HepG2 (cell line): Measurements from ENCODE around the gene RGP1.

Experiments used
- MZF1 ChIP-seq: sonication (generic); formaldehyde crosslinking; IDR thresholded peaks from 2 replicates; pipeline ENCODE4 v1.8.1; 2023; ENCODE audit warnings: mild to moderate bottlenecking, missing genetic modification reagents, borderline replicate concordance
- SRF ChIP-seq: IDR thresholded peaks from 2 replicates; pipeline ENCODE4 v1.6.1; 2011; ENCODE audit warnings: mild to moderate bottlenecking, low read depth, low read length, moderate library complexity
- ZNF138 ChIP-seq: sonication (generic); formaldehyde crosslinking; IDR thresholded peaks from 2 replicates; pipeline ENCODE4 v1.5.0; 2020; ENCODE audit warnings: mild to moderate bottlenecking, low read depth, missing genetic modification reagents
- ZNF331 ChIP-seq: sonication (generic); formaldehyde crosslinking; IDR thresholded peaks from 2 replicates; pipeline ENCODE4 v1.4.0; 2020; ENCODE audit warnings: missing genetic modification reagents
- ZNF569 ChIP-seq: sonication (generic); formaldehyde crosslinking; IDR thresholded peaks from 2 replicates; pipeline ENCODE4 v1.5.0; 2020; ENCODE audit warnings: mild to moderate bottlenecking, missing genetic modification reagents, moderate library complexity, borderline replicate concordance
- ZSCAN21 ChIP-seq: sonication (generic); formaldehyde crosslinking; IDR thresholded peaks from 2 replicates; pipeline ENCODE4 v1.8.0; 2022; ENCODE audit warnings: mild to moderate bottlenecking, missing genetic modification reagents, moderate library complexity, borderline replicate concordance
- TF ChIP-seq, protein P1 (sequence below): sonication (generic); formaldehyde crosslinking; IDR thresholded peaks from 2 replicates; pipeline ENCODE4 v1.5.0; 2020; ENCODE audit warnings: mild to moderate bottlenecking, missing genetic modification reagents

DNA sequence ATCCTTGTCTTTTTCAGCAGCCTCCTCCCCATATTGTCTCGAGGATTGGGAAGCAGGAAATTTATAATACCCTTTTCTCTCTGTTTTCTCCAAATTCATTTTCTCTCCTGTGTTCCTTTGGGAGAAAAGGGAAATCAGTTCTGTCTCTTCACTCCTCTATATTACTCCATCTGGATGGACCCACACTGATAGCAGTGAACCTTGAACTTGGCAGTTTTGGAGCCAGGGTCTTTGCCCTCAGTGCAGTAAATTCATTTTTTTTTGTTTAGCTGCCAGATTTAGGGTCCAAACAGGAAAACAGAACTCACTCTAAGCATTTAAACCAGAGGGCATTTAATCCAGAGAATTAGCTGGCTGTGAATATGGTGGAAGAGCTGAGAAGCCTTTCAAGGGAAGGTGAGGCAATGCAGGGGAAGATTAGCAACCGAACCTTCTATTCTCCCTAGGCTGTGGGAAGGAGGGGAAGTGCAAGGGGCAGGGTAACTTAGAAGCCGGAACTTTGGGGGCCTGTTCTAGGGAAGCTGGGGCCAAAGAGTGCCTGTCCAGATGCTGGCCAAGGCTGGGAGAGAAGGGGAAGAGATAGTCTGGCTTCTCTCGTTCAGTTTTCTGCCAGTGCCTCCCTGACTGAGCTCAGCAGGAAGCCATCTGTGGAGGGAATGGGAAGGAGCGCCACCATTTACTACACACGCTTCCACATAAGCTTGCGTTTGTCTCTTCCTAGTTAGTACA, 26.0 kb downstream of the RGP1 start:
- TF ChIP-seq ZNF138 (CRISPR knock-in tag) (no peak), SRF (no peak), MZF1 (CRISPR knock-in tag) (no peak), ZNF331 (CRISPR knock-in tag) (no peak), ZSCAN21 (no peak), ZNF569 (no peak)
- TF ChIP-seq, protein P1, sequence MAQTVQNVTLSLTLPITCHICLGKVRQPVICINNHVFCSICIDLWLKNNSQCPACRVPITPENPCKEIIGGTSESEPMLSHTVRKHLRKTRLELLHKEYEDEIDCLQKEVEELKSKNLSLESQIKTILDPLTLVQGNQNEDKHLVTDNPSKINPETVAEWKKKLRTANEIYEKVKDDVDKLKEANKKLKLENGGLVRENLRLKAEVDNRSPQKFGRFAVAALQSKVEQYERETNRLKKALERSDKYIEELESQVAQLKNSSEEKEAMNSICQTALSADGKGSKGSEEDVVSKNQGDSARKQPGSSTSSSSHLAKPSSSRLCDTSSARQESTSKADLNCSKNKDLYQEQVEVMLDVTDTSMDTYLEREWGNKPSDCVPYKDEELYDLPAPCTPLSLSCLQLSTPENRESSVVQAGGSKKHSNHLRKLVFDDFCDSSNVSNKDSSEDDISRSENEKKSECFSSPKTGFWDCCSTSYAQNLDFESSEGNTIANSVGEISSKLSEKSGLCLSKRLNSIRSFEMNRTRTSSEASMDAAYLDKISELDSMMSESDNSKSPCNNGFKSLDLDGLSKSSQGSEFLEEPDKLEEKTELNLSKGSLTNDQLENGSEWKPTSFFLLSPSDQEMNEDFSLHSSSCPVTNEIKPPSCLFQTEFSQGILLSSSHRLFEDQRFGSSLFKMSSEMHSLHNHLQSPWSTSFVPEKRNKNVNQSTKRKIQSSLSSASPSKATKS (CRISPR knock-in tag), result no peak
